NCI-H2171 treated with DMSO at 0.1 percent for 48 hours (cell line): ENCODE data around the gene RNASE7.
"Not testable (repeated sequence)": the region's sequence is repeated elsewhere in the genome, so short reads cannot be mapped to it uniquely, and the experiment has no call there.

Source experiments
- DNase-seq: peaks from one replicate; lab custom pipeline; 2025; lab: John Stamatoyannopoulos, UW

RNASE7 gene

GRCh38 chr14:21041676-21042433 lies at the start of gene RNASE7:
Gene RNASE7, plus strand, starts transcription at chr14:21042362. Its CDS starts 631 bp downstream, at chr14:21042993.
- no peak for DNase-seq

GRCh38 chr14:20996521-20996920 lies 45.6 kb upstream of the RNASE7 start:
- DNase-seq = no peak

- no peak for DNase-seq
Measured at GRCh38 chr14:20997115-20997514, 45.0 kb upstream of the RNASE7 start.

- no peak for DNase-seq
Measured at GRCh38 chr14:20997564-20997963, 44.6 kb upstream of the RNASE7 start.

GRCh38 chr14:20998139-20998538 lies 44.0 kb upstream of the RNASE7 start:
- DNase-seq = no peak

GRCh38 chr14:20998674-20999366 lies 43.3 kb upstream of the RNASE7 start, which contains the start of gene SLC39A2:
Gene SLC39A2, plus strand, starts transcription at chr14:20999293. Its CDS starts 154 bp downstream, at chr14:20999447.
- DNase-seq = no peak

- DNase-seq = no peak
Measured at GRCh38 chr14:20999591-20999990, 42.6 kb upstream of the RNASE7 start.

GRCh38 chr14:21001218-21001617 lies 40.9 kb upstream of the RNASE7 start:
- DNase-seq = no peak

- no peak for DNase-seq
Measured at GRCh38 chr14:21003788-21004346, 38.3 kb upstream of the RNASE7 start.

GRCh38 chr14:21009721-21010120 lies 32.4 kb upstream of the RNASE7 start:
- DNase-seq = not testable (repeated sequence)

GRCh38 chr14:21011136-21011535 lies 31.0 kb upstream of the RNASE7 start:
- no peak for DNase-seq

GRCh38 chr14:21014761-21015190 lies 27.4 kb upstream of the RNASE7 start:
- peak; percentile 89 for DNase-seq

GRCh38 chr14:21015312-21015711 lies 26.9 kb upstream of the RNASE7 start:
- no peak for DNase-seq

- no peak for DNase-seq
Measured at GRCh38 chr14:21016413-21017190, 25.6 kb upstream of the RNASE7 start.

GRCh38 chr14:21017528-21018245 lies 24.5 kb upstream of the RNASE7 start:
- DNase-seq = no peak

- DNase-seq = no peak
Measured at GRCh38 chr14:21018286-21018685, 23.9 kb upstream of the RNASE7 start.

- no peak for DNase-seq
Measured at GRCh38 chr14:21018781-21019180, 23.4 kb upstream of the RNASE7 start.

GRCh38 chr14:21019366-21019765 lies 22.8 kb upstream of the RNASE7 start:
- no peak for DNase-seq

GRCh38 chr14:21020977-21021545 lies 21.1 kb upstream of the RNASE7 start:
- no peak for DNase-seq

GRCh38 chr14:21022686-21023085 lies 19.5 kb upstream of the RNASE7 start:
- DNase-seq = no peak

GRCh38 chr14:21023174-21023573 lies 19.0 kb upstream of the RNASE7 start:
- no peak for DNase-seq
